Activated CD4-positive, alpha-beta T cell treated with anti-CD3 and anti-CD28 coated beads, Interleukin-2, amount 10 ng/mL, durations not matched to agents 24 days and 14 days (primary cell): ENCODE results near the gene C22orf23. TPM values are rescaled to one million over a fixed set of nuclear protein-coding genes. Genes with fewer than 3 reads are reported as not detected.
"Not testable (repeated sequence)": the region's sequence is repeated elsewhere in the genome, so short reads cannot be mapped to it uniquely, and the experiment has no call there.

Source experiments
- DNase-seq: peaks from one replicate; pipeline ENCODE4 v3.0.0; 2022
- H3K27ac Mint-ChIP-seq: one replicate; pipeline ENCODE4 v1.8.0; 2022; ENCODE audit warnings: mild to moderate bottlenecking, mixed read lengths
- H3K27me3 Mint-ChIP-seq: one replicate; pipeline ENCODE4 v1.8.0; 2022; ENCODE audit warnings: mixed read lengths
- H3K36me3 Mint-ChIP-seq: one replicate; pipeline ENCODE4 v1.8.0; 2022; ENCODE audit warnings: low read depth, mild to moderate bottlenecking, mixed read lengths
- H3K4me1 Mint-ChIP-seq: one replicate; pipeline ENCODE4 v1.8.0; 2021; ENCODE audit warnings: mixed read lengths
- H3K4me3 Mint-ChIP-seq: one replicate; pipeline ENCODE4 v1.8.0; 2022; ENCODE audit warnings: mild to moderate bottlenecking, moderate library complexity, mixed read lengths
- H3K9me3 Mint-ChIP-seq: one replicate; pipeline ENCODE4 v1.8.0; 2021; ENCODE audit warnings: mixed read lengths
- intact Hi-C: fragments of 100-400 bp; cut with micrococcal nuclease; formaldehyde crosslinking; loops from one replicate; pipeline ENCODE4 v1.15.1; 2023
- total RNA-seq: library from RNA; stranded (reverse); gene quantifications from 2 replicates; pipeline ENCODE4 v1.2.3, GENCODE V29; 2022

The C22orf23 gene
- total RNA-seq, 1 donor from 2014 or later: 0.37 TPM

DNA sequence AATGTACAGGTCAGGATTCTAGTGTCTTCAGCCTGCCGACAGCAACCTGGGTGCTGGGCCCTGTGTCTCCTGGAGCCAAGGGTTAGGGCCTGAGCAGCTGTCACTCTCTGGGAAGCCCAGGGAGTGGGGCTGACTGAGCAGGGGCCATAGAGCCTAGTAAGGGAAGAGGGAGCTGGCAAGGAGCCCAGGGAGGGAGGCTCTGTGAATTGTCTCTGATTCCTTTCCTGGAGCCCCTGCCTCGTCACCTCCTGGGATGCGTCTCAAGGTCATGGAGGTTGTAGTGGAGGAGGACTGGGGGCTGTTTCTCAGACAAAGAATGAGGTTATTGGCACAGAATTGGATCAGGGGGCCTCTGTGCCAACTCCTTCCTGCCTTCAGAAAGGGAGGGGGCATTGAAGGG, 19.1 kb upstream of the C22orf23 start:
- no peak overlapping the region for H3K4me3 Mint-ChIP-seq
- H3K9me3 Mint-ChIP-seq: no peaks in the 10 kb centered on the region
- H3K27ac Mint-ChIP-seq: no peak overlapping the region
- no peak for DNase-seq
- no peaks in the 10 kb centered on the region for H3K4me1 Mint-ChIP-seq
- H3K36me3 Mint-ChIP-seq: peaks cover 14% of the 10 kb centered on the region
- H3K27me3 Mint-ChIP-seq: no peaks in the 10 kb centered on the region
- intact Hi-C loops: no loop called here

DNA sequence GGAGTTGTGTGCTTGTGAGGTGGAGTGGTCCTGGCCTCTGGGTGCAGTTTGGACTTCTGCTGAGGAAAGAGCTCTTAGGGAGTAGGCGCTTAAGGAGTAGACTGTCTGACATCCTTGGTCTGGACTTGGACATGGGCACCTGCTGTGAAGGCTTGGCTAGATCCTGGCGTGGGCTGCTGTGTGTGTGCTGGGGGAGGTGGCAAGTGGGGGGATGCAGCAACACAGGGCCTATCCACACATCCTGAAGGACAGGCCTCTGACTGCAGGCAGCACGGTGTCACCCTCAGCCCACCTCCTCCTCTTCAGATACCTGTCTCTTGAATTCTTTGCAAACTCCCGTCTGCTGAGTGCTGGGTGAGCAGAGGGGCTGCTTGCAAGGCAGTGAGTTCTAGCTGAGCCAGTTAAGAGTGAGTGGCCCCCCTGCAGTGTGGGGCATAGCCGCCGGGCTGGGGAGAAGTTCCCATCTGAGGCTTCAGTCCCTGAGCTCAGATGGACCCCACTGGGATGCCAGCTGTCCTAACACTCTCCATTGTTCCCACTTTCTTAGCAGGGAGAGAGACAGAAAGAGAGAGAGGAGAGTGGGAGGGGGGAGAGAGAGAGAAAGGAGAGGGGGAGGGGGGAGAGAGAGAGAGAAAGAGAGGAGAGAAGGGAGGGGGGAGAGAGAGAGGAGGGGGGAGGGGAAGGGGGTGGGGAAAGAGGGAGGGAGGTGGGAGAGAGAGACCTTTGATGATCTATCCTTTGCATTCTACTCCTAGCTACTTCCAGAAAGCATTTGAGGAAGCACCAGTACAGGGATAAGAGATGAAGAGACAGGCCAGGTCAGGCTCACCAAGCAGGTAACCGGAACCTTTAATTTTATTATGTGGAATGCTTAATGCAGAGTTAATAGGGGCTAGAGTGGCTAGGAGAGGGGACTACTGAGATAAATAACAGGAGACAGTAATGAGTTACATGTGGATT, 18.4 kb upstream of the C22orf23 start:
- no peak overlapping the region for H3K27ac Mint-ChIP-seq
- intact Hi-C loops: no loop called here
- H3K9me3 Mint-ChIP-seq: no peaks in the 10 kb centered on the region
- no peak for DNase-seq
- H3K36me3 Mint-ChIP-seq: peaks cover 21% of the 10 kb centered on the region
- H3K27me3 Mint-ChIP-seq: no peaks in the 10 kb centered on the region
- no peaks in the 10 kb centered on the region for H3K4me1 Mint-ChIP-seq
- H3K4me3 Mint-ChIP-seq: no peak overlapping the region

DNA sequence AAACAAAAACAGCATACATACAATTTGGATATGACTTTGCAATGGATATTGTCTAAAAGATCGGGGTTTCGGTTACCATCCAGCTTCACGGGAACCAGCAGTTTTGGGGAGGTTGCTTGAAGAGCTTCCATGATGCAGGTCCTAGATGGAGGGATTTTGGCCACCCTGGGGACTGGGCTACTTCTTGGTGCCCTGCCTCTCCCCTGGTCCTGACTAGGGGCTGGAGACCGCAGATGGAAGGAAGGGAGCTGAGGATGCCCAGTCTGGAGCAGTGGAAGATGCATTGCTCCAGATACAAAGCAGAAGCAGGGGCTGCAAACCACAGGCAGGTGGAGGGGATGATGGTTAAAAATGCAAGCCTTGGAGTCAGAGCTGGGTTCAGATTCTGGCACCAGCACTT, 17.5 kb upstream of the C22orf23 start:
- no peaks in the 10 kb centered on the region for H3K9me3 Mint-ChIP-seq
- H3K27me3 Mint-ChIP-seq: no peaks in the 10 kb centered on the region
- DNase-seq: no peak
- no peak overlapping the region for H3K27ac Mint-ChIP-seq
- H3K4me1 Mint-ChIP-seq: peaks cover 1% of the 10 kb centered on the region
- H3K4me3 Mint-ChIP-seq: no peak overlapping the region
- H3K36me3 Mint-ChIP-seq: peaks cover 24% of the 10 kb centered on the region
- intact Hi-C loops: no loop called here

DNA sequence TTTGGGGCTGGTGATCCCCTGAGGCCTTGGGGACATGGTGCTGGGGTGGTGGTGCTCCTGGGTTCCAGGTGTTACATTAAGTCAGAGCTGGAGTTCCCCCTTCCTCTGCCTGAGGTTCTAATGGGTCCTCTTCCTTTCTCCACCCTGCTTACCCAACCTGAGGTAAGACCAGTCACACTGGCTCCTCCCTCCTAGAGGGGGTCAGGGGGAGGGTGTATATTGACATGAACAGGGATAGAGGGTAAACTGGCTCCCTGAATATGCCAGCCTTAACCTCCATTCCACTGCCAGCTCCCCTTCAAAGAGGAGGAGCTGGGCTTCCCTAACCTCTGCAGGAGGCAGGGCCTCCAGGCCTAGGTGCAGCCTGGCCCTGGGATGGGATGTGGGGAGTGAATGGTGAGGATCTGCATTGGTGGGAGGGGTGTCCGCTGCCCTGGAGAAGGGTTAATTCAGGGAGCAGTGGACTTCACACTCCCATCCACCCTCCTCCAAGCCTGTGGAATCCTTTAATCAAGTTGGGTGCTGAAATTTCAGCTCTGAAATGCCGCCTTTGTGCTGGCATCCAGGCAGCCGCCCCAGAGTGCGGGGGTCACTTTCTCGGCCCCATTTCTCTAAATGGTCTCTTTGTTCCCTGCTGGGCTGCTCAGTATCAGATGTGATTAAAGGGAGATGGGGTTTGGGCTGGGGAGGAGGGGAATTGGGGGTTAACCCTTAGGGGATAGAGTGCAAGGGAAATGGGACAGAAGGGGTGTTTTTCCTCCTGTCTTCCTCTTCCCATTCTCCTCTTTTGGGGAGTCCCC, 15.3 kb upstream of the C22orf23 start:
- Mint-ChIP-seq H3K4me1 (peaks cover 4% of the 10 kb centered on the region), H3K27ac (no peak overlapping the region), H3K9me3 (no peaks in the 10 kb centered on the region), H3K27me3 (no peaks in the 10 kb centered on the region), H3K4me3 (no peak overlapping the region), H3K36me3 (peaks cover 31% of the 10 kb centered on the region)
- DNase-seq: no peak
- intact Hi-C loops: no loop called here

DNA sequence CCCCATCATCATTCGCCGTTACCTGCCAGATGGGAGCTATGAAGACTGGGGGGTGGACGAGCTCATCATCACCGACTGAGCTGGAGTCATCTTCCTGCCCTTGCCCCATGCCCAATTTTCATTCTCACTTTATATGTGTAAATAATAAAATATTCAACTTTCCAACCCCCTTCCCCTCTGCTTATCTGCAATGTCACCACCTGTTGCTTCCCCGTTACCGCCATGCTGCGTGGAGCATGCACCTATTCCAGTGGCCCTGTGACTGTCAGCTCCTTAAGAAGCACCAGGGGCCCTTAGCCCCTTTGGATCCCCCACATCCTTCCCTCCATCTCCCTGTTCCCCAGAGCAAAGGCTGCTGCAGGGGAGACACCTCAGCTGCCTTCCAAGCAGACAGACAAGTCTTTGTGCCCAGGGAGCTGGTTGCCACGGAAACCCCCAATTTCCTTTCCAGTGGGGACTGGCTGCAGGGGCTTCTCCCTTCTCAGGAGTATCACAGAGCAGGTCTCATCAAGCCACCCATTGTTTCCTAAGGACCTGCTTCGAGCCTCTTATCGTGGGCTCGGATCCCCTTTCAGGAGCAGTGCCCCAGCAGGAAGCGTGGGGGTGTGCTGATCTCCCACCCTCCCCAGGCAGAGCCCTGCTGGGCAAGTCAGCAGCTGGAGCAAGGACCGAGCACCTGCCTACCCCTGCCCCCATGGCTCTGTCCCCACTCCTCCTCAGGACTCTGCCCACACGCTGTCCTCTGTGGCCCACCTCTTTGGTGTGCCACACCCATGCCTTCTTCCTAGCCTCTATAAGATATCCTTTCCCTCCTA, 14.4 kb upstream of the C22orf23 start:
- no peak overlapping the region for H3K27ac Mint-ChIP-seq
- H3K9me3 Mint-ChIP-seq: no peaks in the 10 kb centered on the region
- no peak overlapping the region for H3K4me3 Mint-ChIP-seq
- peaks cover 4% of the 10 kb centered on the region for H3K4me1 Mint-ChIP-seq
- peaks cover 31% of the 10 kb centered on the region for H3K36me3 Mint-ChIP-seq
- DNase-seq: no peak
- no peaks in the 10 kb centered on the region for H3K27me3 Mint-ChIP-seq
- intact Hi-C loops: no loop called here

DNA sequence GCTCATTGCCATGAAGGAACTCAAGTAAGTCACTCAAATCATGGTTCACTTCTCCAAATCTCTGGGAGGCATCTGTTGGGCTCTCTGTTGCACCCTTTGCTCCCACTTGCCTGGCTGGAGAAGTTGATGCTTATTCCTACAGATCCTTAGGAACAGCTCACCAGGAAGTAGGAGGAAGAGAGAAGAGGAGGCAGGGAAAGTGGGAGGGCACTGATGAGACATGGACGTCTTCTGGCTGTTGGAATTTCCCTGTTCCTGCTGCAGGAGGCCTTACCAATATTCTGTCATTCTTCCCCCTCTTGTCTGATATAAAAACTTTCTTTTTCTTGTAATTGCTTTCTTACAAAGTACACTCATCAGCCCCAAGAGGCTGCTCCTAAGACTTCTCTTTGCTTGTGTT, 13.7 kb upstream of the C22orf23 start:
- intact Hi-C loops: no loop called here

DNA sequence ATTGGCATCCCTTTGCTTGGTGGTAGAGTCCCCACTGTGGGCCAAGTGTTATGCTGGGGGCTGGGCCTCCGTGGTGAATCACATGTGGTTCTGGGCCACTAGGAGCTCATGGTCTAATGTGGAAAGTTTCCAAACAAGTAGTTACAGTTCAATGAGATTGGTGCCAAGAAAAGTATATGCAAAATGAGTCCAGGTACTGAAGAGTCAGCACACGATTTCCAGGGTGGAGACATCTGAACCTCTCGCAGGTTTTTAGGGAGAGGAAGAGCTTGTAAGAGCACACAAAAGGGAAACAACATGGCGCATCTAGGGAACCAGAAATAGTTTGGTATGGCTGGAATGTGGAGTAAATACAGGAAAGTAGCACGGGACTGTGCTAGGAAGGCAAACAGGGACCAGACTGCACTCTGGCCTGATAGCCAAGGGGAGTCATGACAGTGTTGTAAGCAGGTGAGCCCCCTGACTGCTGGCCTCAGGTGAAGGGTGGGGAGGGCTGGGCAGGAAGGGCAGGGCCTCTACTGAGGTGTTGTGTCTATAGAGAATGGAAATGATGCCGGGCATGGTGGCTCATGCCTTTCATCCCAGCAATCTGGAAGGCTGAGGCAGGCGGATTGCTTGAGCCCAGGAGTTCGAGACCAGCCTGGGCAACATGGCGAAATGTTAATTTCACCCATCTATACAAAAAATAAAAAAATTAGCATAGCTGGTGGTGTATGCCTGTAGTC, 12.7 kb upstream of the C22orf23 start:
- intact Hi-C loops: loop anchor here (1.0 kb wide), 1 partner anchor 13 kb away; the partner anchor contains the start of genes C22orf23 and POLR2F
- DNase-seq: no peak
- Mint-ChIP-seq H3K36me3 (peaks cover 42% of the 10 kb centered on the region), H3K4me1 (peaks cover 4% of the 10 kb centered on the region), H3K27me3 (no peaks in the 10 kb centered on the region), H3K4me3 (no peak overlapping the region), H3K9me3 (no peaks in the 10 kb centered on the region), H3K27ac (no peak overlapping the region)

More for the DNA sequence above, 13.7 kb upstream of the C22orf23 start:
- DNase-seq: no peak
- Mint-ChIP-seq H3K27ac (no peak overlapping the region), H3K27me3 (no peaks in the 10 kb centered on the region), H3K4me3 (no peak overlapping the region), H3K9me3 (no peaks in the 10 kb centered on the region), H3K36me3 (peaks cover 34% of the 10 kb centered on the region), H3K4me1 (peaks cover 4% of the 10 kb centered on the region)

DNA sequence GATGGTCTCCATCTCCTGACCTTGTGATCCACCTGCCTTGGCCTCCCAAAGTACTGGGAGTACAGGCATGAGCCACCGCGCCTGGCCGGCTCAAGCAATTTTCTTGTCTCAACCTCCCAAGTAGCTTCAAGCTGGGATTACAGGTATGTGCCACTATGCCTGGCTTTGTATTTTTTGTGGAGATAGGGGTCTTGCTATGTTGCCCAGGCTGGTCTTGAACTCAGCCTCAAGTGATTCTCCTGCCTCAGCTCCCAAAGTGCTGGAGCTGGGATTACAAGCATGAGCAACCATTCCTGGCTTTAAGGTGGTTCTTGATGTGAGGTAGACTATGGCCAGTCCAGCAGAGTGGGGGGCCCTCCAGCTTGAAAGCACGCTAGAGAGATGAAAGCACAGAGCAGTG, 7.7 kb upstream of the C22orf23 start:
- peaks cover 58% of the 10 kb centered on the region for H3K36me3 Mint-ChIP-seq
- no peak overlapping the region for H3K4me3 Mint-ChIP-seq
- H3K27ac Mint-ChIP-seq: no peak overlapping the region
- H3K27me3 Mint-ChIP-seq: no peaks in the 10 kb centered on the region
- intact Hi-C loops: no loop called here
- H3K4me1 Mint-ChIP-seq: peaks cover 11% of the 10 kb centered on the region
- DNase-seq: no peak
- no peaks in the 10 kb centered on the region for H3K9me3 Mint-ChIP-seq

DNA sequence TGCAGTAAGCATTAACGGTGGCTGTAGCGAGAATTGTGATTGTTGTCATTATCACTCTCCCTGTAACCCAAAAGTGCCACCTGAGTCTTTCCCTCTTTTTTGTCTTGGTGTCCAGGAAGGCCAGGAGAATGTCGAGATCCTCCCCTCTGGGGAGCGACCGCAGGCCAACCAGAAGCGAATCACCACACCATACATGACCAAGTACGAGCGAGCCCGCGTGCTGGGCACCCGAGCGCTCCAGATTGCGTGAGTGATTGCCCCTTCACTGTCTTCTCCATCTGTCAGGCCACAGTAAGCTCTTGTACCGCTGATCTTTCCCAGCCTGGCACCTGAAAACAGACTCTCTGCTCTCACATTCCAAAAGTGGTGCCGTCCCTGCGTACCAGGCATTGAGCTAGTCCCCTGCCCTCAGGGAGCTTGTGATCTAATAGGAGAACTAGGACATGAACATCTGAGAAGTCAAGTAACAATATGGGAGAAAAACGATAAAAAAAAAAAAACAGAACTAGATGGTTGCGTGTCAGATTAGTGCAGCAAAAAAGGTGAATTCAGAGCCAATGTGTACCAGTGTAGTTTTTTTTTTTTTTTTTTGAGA, 5.9 kb upstream of the C22orf23 start:
- Mint-ChIP-seq H3K36me3 (peaks cover 60% of the 10 kb centered on the region), H3K4me3 (no peak overlapping the region), H3K27me3 (no peaks in the 10 kb centered on the region), H3K4me1 (peaks cover 14% of the 10 kb centered on the region), H3K9me3 (no peaks in the 10 kb centered on the region), H3K27ac (no peak overlapping the region)
- intact Hi-C loops: no loop called here
- DNase-seq: no peak

DNA sequence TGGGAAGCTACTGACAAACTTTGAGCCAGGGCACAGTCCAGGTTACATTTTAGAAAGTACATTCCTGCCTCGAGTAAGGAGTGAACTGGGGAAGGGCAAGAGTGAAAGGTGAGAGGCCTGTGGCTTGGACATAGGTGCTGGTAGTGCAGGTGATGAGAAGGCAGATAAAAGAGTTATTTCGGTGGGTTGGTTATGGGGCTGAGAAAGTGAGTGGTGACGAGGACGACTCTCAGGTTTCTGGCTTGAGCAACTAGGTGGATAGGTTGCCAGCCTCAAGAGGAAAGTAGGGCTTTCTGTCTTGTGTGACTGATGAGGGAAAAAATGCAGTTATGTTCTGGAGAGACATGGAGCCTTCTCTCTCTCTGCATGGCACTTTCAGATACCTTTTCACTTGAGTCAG, 3.8 kb upstream of the C22orf23 start:
- Mint-ChIP-seq H3K27ac (no peak overlapping the region), H3K4me1 (peaks cover 26% of the 10 kb centered on the region), H3K9me3 (no peaks in the 10 kb centered on the region), H3K36me3 (peaks cover 58% of the 10 kb centered on the region), H3K27me3 (peaks cover 7% of the 10 kb centered on the region), H3K4me3 (no peak overlapping the region)
- intact Hi-C loops: no loop called here
- no peak for DNase-seq

DNA sequence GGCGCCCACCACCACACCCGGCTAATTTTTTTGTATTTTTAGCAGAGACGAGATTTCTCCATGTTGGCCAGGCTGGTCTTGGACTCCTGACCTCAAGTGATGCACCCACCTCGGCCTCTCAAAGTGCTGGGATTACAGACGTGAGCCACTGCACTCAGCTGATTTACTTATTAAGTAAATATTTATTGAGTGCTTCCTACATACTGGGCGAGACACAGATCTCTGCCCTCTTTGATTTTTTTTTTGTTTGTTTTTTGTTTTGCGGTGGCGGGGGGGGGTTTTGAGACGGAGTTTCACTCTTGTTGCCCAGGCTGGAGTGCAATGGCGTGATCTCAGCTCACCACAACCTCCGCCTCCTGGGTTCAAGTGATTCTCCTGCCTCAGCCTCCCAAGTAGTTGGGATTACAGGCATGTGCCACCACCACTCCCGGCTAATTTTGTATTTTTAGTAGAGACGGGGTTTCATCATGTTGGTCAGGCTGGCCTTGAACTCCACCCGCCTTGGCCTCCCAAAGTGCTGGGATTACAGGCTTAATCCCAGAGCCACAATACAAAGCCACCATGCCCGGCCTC, 2.5 kb upstream of the C22orf23 start:
- H3K9me3 Mint-ChIP-seq, H3K27ac Mint-ChIP-seq, DNase-seq, intact Hi-C loops, H3K4me3 Mint-ChIP-seq: not testable (repeated sequence)
- H3K4me1 Mint-ChIP-seq: peaks cover 26% of the 10 kb centered on the region
- H3K36me3 Mint-ChIP-seq: peaks cover 48% of the 10 kb centered on the region
- H3K27me3 Mint-ChIP-seq: peaks cover 14% of the 10 kb centered on the region

DNA sequence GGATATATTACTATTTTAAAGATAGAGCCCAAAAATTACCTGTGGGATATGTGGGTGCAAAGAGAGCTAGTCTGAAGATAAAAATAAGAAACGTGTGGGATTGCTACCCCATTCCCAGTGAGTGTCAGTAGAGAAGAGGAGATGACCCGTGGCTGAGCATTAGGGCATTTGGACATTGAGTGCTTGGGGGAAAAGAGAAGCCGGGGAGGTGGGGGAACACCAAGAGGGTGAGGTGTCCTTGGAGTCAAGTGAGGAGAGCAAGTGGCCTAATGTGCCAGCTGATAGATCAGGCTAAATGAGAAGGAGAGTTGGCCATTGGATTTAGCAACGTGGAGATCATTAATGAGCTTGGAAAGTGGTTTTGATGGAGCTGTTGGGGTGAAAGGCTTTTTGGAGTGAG, 1.3 kb upstream of the C22orf23 start:
- Mint-ChIP-seq H3K27me3 (peaks cover 14% of the 10 kb centered on the region), H3K36me3 (peaks cover 40% of the 10 kb centered on the region), H3K9me3 (no peaks in the 10 kb centered on the region), H3K4me1 (peaks cover 26% of the 10 kb centered on the region), H3K27ac (peak overlapping the region; percentile 39), H3K4me3 (peak overlapping the region; percentile 92)
- intact Hi-C loops: loop anchor here (5.0 kb wide), 1 partner anchor 47 kb away; the partner anchor contains the start of gene MICALL1
- DNase-seq: no peak
